ENCODE data around the gene HMCN2.

HMCN2 gene

DNA sequence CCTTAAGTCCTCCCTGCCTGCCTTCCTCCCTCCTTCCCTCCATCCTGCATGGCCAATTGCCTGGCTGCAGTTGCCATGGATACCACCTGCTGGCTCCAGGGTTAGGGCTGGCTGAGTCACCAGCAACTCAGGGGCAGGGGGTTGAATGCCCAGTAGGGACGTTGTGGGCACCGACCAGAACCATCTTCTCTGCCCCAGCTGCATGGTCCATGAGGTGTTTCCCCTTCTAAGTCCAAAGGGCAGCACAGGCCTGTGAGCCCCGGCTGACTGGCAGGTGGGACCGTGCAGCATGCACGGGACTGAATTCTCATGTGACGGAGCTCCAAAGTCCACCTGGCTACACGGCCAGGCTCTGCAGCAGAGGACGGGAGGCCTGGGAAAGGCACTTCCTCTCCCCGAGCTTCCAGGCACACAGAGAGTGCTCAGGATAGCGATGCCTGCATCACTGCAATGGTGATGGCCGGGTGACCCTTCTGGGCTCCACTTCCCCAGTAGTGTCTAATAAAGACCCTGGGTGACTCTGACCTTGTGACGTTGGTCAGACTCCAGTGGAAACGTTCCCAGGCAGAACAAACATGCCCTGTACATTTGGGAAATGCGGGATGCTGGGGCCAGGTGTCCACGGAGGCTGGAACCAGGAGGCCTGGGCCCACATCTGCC, 184.9 kb downstream of the HMCN2 start:
- Histone ChIP-seq H3K4me3 (ENCODE audit: insufficient read length, low read depth) (no peak overlapping the region), H3K4me1 (ENCODE audit: insufficient read depth, insufficient read length) (peaks cover 45% of the 10 kb centered on the region), H3K36me3 (ENCODE audit: insufficient read depth, insufficient read length, low read length) (peaks cover 2% of the 10 kb centered on the region), H3K9me3 (ENCODE audit: insufficient read depth, low read length) (no peaks in the 10 kb centered on the region), H3K27me3 (ENCODE audit: insufficient read depth, insufficient read length) (peaks cover 6% of the 10 kb centered on the region), H3K9ac (ENCODE audit: insufficient read length, low read depth) (no peak overlapping the region)
- TF ChIP-seq ZNF274 (IDR thresholded peaks at IDR 0.05; ENCODE audit: low read depth, low read length) = no peak
- no peak for TF ChIP-seq YY1 (IDR thresholded peaks at IDR 0.05; ENCODE audit: insufficient read depth, insufficient read length)
- TF ChIP-seq SUZ12 (IDR thresholded peaks at IDR 0.05; ENCODE audit: extremely low read depth, insufficient read depth, insufficient read length) = no peak
- no peak for DNase-seq (ENCODE audit: low read depth, low spot score)

DNA sequence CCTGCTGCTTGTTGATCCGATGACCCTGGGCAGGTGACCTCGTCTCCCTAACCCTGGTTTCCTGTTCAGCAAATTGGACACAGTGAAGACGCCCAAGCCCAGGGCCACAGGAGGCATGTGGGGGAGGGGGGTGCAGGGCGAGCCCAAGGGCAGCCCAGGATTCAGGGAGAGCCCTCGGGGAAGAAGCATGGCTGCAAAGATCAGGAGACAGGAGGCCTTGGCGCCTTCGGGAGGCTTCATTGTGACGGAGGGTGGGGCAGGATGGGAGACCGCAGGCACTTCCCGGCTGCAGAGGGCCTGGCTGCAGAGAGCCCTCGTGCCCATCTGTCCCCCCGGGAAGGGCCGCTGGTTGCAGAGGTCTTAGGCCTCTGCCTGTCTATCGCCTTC, 185.4 kb downstream of the HMCN2 start:
- H3K9me3 ChIP-seq (ENCODE audit: insufficient read depth, low read length) = no peaks in the 10 kb centered on the region
- no peak overlapping the region for H3K9ac ChIP-seq (ENCODE audit: insufficient read length, low read depth)
- H3K36me3 ChIP-seq (ENCODE audit: insufficient read depth, insufficient read length, low read length) = peaks cover 2% of the 10 kb centered on the region
- H3K4me1 ChIP-seq (ENCODE audit: insufficient read depth, insufficient read length) = peaks cover 47% of the 10 kb centered on the region
- TF ChIP-seq YY1 (IDR thresholded peaks at IDR 0.05; ENCODE audit: insufficient read depth, insufficient read length) = no peak
- no peak for TF ChIP-seq ZNF274 (IDR thresholded peaks at IDR 0.05; ENCODE audit: low read depth, low read length)
- TF ChIP-seq SUZ12 (IDR thresholded peaks at IDR 0.05; ENCODE audit: extremely low read depth, insufficient read depth, insufficient read length) = no peak
- H3K27me3 ChIP-seq (ENCODE audit: insufficient read depth, insufficient read length) = peaks cover 6% of the 10 kb centered on the region
- no peak for DNase-seq (ENCODE audit: low read depth, low spot score)
- no peak overlapping the region for H3K4me3 ChIP-seq (ENCODE audit: insufficient read length, low read depth)

DNA sequence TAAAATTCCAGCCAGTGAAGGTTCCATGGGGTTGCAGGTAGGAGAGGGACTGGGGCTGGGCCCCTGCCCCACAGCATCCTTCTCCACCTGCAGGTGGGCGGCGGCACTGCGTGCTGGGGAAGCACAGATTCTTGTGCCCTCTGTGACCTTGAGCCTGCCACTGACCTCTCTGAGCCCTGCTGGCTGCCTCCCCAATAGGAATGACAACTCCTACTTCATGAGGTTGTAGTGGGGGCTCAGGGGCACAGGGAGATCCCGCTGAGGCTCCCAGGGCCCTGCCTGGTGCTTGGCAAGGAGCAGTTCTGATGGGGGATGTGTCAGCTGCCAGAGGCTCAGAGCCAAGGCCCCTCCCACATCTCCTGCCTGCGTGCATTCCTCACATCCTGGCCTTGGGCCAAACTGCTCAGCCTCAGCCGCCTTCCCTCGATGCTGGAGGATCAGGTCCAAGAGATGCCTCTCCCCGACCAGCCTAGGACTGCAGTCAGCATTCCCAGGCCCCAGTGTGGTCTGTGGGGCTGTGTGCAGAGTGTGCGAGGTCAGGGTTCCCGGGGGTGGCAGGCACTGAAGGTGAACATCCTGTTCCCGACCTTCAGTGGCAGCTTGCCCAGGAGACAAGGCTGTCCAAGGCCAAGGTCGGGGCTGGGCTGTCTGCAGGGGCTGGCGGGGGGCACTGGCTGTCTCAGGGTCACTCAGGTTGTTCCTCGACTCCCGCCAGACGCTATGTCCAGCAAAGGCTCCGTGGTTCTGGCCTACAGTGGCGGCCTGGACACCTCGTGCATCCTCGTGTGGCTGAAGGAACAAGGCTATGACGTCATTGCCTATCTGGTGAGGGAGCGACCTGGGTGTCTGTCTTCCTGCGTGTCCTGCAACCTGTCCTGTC, 186.2 kb downstream of the HMCN2 start:
- DNase-seq (ENCODE audit: low read depth, low spot score) = peak; percentile 73
- Histone ChIP-seq H3K36me3 (ENCODE audit: insufficient read depth, insufficient read length, low read length) (peaks cover 2% of the 10 kb centered on the region), H3K4me1 (ENCODE audit: insufficient read depth, insufficient read length) (peaks cover 46% of the 10 kb centered on the region), H3K27me3 (ENCODE audit: insufficient read depth, insufficient read length) (peaks cover 6% of the 10 kb centered on the region), H3K9ac (ENCODE audit: insufficient read length, low read depth) (peak overlapping the region; percentile 65), H3K9me3 (ENCODE audit: insufficient read depth, low read length) (no peaks in the 10 kb centered on the region), H3K4me3 (ENCODE audit: insufficient read length, low read depth) (no peak overlapping the region)
- no peak for TF ChIP-seq YY1 (IDR thresholded peaks at IDR 0.05; ENCODE audit: insufficient read depth, insufficient read length)
- TF ChIP-seq ZNF274 (IDR thresholded peaks at IDR 0.05; ENCODE audit: low read depth, low read length) = no peak
- no peak for TF ChIP-seq SUZ12 (IDR thresholded peaks at IDR 0.05; ENCODE audit: extremely low read depth, insufficient read depth, insufficient read length)

GRCh38 chr9:130452835-130453234, 187.3 kb downstream of the HMCN2 start:
- no peak overlapping the region for H3K9ac ChIP-seq (ENCODE audit: insufficient read length, low read depth)
- no peaks in the 10 kb centered on the region for H3K9me3 ChIP-seq (ENCODE audit: insufficient read depth, low read length)
- TF ChIP-seq YY1 (IDR thresholded peaks at IDR 0.05; ENCODE audit: insufficient read depth, insufficient read length) (no peak), ZNF274 (IDR thresholded peaks at IDR 0.05; ENCODE audit: low read depth, low read length) (no peak), SUZ12 (IDR thresholded peaks at IDR 0.05; ENCODE audit: extremely low read depth, insufficient read depth, insufficient read length) (no peak)
- H3K4me3 ChIP-seq (ENCODE audit: insufficient read length, low read depth) = no peak overlapping the region
- peaks cover 36% of the 10 kb centered on the region for H3K4me1 ChIP-seq (ENCODE audit: insufficient read depth, insufficient read length)
- H3K27me3 ChIP-seq (ENCODE audit: insufficient read depth, insufficient read length) = peaks cover 4% of the 10 kb centered on the region
- H3K36me3 ChIP-seq (ENCODE audit: insufficient read depth, insufficient read length, low read length) = peaks cover 2% of the 10 kb centered on the region
- DNase-seq (ENCODE audit: low read depth, low spot score) = no peak

GRCh38 chr9:130453487-130453886, 187.9 kb downstream of the HMCN2 start:
- no peaks in the 10 kb centered on the region for H3K36me3 ChIP-seq (ENCODE audit: insufficient read depth, insufficient read length, low read length)
- H3K27me3 ChIP-seq (ENCODE audit: insufficient read depth, insufficient read length) = no peaks in the 10 kb centered on the region
- no peaks in the 10 kb centered on the region for H3K9me3 ChIP-seq (ENCODE audit: insufficient read depth, low read length)
- H3K4me3 ChIP-seq (ENCODE audit: insufficient read length, low read depth) = no peak overlapping the region
- H3K4me1 ChIP-seq (ENCODE audit: insufficient read depth, insufficient read length) = peaks cover 31% of the 10 kb centered on the region
- H3K9ac ChIP-seq (ENCODE audit: insufficient read length, low read depth) = no peak overlapping the region
- DNase-seq (ENCODE audit: low read depth, low spot score) = no peak
- no peak for TF ChIP-seq ZNF274 (IDR thresholded peaks at IDR 0.05; ENCODE audit: low read depth, low read length)

- no peak for DNase-seq (ENCODE audit: low read depth, low spot score)
- Histone ChIP-seq H3K4me3 (ENCODE audit: insufficient read length, low read depth) (no peak overlapping the region), H3K9me3 (ENCODE audit: insufficient read depth, low read length) (no peaks in the 10 kb centered on the region), H3K36me3 (ENCODE audit: insufficient read depth, insufficient read length, low read length) (no peaks in the 10 kb centered on the region), H3K4me1 (ENCODE audit: insufficient read depth, insufficient read length) (peaks cover 31% of the 10 kb centered on the region), H3K27me3 (ENCODE audit: insufficient read depth, insufficient read length) (no peaks in the 10 kb centered on the region), H3K9ac (ENCODE audit: insufficient read length, low read depth) (no peak overlapping the region)
- TF ChIP-seq SUZ12 (IDR thresholded peaks at IDR 0.05; ENCODE audit: extremely low read depth, insufficient read depth, insufficient read length) (no peak), ZNF274 (IDR thresholded peaks at IDR 0.05; ENCODE audit: low read depth, low read length) (no peak), YY1 (IDR thresholded peaks at IDR 0.05; ENCODE audit: insufficient read depth, insufficient read length) (no peak)
Observed at GRCh38 chr9:130454096-130454811, 188.7 kb downstream of the HMCN2 start.

DNA sequence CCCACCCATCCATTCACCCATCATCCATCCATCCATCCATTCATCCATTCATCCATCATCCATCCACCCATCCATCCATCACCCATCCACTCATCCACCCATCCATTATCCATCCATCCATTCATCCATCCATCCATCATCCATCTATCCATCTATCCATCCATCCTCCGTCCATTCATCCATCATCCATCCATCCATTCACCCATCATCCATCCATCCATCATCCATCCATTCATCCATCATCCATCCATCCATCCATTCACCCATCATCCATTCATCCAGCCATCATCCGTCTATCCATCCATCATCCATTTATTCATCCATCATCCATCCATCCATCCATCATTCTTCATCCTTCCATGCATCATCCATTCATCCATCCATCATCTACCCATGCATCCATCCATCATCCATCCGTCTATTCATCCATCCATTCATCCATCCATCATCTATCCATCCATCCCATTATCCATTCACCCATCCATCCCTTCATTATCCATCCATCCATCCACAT, 189.3 kb downstream of the HMCN2 start:
- peaks cover 31% of the 10 kb centered on the region for H3K4me1 ChIP-seq (ENCODE audit: insufficient read depth, insufficient read length)
- no peak overlapping the region for H3K4me3 ChIP-seq (ENCODE audit: insufficient read length, low read depth)
- no peaks in the 10 kb centered on the region for H3K27me3 ChIP-seq (ENCODE audit: insufficient read depth, insufficient read length)
- no peak for TF ChIP-seq ZNF274 (IDR thresholded peaks at IDR 0.05; ENCODE audit: low read depth, low read length)
- TF ChIP-seq YY1 (IDR thresholded peaks at IDR 0.05; ENCODE audit: insufficient read depth, insufficient read length) = no peak
- no peak for TF ChIP-seq SUZ12 (IDR thresholded peaks at IDR 0.05; ENCODE audit: extremely low read depth, insufficient read depth, insufficient read length)
- no peaks in the 10 kb centered on the region for H3K36me3 ChIP-seq (ENCODE audit: insufficient read depth, insufficient read length, low read length)
- no peak for DNase-seq (ENCODE audit: low read depth, low spot score)
- no peaks in the 10 kb centered on the region for H3K9me3 ChIP-seq (ENCODE audit: insufficient read depth, low read length)
- no peak overlapping the region for H3K9ac ChIP-seq (ENCODE audit: insufficient read length, low read depth)
